ENCODE results near the gene PLXNA4. TPM values are rescaled to one million over a fixed set of nuclear protein-coding genes. Genes with fewer than 3 reads are reported as not detected.

The PLXNA4 gene
- total and polyA plus RNA-seq, 2 donors (not counting 1 experiment from before 2014, with no cell fraction given), result not detected

DNA sequence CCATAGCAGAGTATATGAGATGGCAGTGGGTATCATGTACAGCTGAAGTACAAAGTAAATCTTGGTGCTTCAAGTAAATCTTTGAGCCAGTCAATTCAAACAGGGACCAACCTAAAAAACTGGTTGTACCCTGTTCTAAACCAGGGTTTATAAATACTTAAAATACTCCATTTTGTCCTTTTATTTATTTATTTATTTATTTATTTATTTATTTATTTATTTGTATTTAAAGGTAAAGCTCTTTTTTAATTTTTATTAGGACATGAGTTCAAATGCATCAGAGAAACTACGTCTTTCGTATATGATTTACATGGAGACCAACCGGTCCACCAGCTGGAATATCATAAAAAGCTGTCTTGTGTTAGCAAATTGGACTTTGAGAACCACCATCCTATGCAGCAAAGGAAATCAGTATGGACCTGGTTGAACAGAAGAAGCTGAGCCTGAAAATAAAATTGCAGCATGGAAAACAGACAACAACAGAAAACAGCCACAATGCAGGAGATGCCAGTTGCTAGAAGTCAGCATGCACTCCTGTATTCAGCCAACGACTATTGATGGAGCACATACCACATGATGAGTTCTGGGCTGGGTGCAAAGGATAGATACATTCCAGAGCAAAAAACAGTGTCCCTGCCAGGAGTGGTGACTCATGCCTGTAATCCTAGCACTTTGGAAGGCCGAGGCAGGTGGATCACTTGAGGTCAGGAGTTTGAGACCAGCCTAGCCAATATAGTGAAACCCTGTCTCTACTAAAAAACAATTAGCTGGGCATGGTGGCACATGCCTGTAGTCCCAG is 60.0 kb downstream of the PLXNA4 start:
- H3K4me1 ChIP-seq (ENCODE audit: control insufficient read depth in 2 of 2, insufficient read depth in 2 of 2, low read length in 2 of 2), result no peaks in the 10 kb centered on the region
- intact Hi-C loops (cut with micrococcal nuclease), result no loop called here
- no peak for TF ChIP-seq EZH2 (IDR thresholded peaks at IDR 0.05; ENCODE audit: borderline replicate concordance, insufficient read depth, low read depth, low read length, poor library complexity, severe bottlenecking)
- TF ChIP-seq, protein P1, sequence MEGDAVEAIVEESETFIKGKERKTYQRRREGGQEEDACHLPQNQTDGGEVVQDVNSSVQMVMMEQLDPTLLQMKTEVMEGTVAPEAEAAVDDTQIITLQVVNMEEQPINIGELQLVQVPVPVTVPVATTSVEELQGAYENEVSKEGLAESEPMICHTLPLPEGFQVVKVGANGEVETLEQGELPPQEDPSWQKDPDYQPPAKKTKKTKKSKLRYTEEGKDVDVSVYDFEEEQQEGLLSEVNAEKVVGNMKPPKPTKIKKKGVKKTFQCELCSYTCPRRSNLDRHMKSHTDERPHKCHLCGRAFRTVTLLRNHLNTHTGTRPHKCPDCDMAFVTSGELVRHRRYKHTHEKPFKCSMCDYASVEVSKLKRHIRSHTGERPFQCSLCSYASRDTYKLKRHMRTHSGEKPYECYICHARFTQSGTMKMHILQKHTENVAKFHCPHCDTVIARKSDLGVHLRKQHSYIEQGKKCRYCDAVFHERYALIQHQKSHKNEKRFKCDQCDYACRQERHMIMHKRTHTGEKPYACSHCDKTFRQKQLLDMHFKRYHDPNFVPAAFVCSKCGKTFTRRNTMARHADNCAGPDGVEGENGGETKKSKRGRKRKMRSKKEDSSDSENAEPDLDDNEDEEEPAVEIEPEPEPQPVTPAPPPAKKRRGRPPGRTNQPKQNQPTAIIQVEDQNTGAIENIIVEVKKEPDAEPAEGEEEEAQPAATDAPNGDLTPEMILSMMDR (IDR thresholded peaks at IDR 0.05), result no peak
- H3K27me3 ChIP-seq (replicated peaks in 1 of 4; ENCODE audit: control extremely low read depth in 1 of 4, control insufficient read depth in 3 of 4, insufficient read depth in 4 of 4, low read length in 3 of 4), result no peaks in the 10 kb centered on the region
- H3K27ac Mint-ChIP-seq, result no peak overlapping the region
- DNase-seq, result no peak
- H3K9ac ChIP-seq (ENCODE audit: low read length), result no peak overlapping the region
- no peaks in the 10 kb centered on the region for H3K36me3 ChIP-seq (replicated peaks in 1 of 2; ENCODE audit: control extremely low read depth in 1 of 2, control insufficient read depth in 1 of 2, extremely low read depth in 1 of 2, insufficient read depth in 2 of 2, low read length in 1 of 2)
- 94% methylated on average over 5 of the region's 5 CpGs for WGBS (ENCODE audit: insufficient coverage)
- POLR2A ChIA-PET, result no interaction called here
- H3K79me2 ChIP-seq (ENCODE audit: control insufficient read depth, insufficient read depth, low read length), result no peaks in the 10 kb centered on the region
- peaks cover 4% of the 10 kb centered on the region for H3K27me3 Mint-ChIP-seq
- ATAC-seq (ENCODE audit: low read depth), result no peak
- no peak overlapping the region for H3K4me2 ChIP-seq (replicated peaks; ENCODE audit: low read depth, low read length, poor library complexity, severe bottlenecking)
- H3K9me3 Mint-ChIP-seq (ENCODE audit: insufficient read depth), result no peaks in the 10 kb centered on the region
- H4K20me1 ChIP-seq (ENCODE audit: control insufficient read depth, insufficient read depth, low read length, poor library complexity, severe bottlenecking), result no peaks in the 10 kb centered on the region
- H3K4me3 Mint-ChIP-seq, result no peak overlapping the region
- no peak overlapping the region for H2AFZ ChIP-seq (ENCODE audit: insufficient read depth, low read depth, low read length, poor library complexity, severe bottlenecking)
- H3K9me3 ChIP-seq (ENCODE audit: control extremely low read depth in 1 of 3, control insufficient read depth in 2 of 3, insufficient read depth in 1 of 3, low read length in 2 of 3), result no peaks in the 10 kb centered on the region
- H3K4me3 ChIP-seq (ENCODE audit: control extremely low read depth in 1 of 5, extremely low read depth in 1 of 5, insufficient read depth in 1 of 5, low read depth in 2 of 5, low read length in 4 of 5), result no peak overlapping the region
- CTCF ChIA-PET, result interaction anchor here (1.9 kb wide), 1 partner anchor 10 kb away, joined by 4 read pairs; no protein-coding TSS in a partner anchor
- no peak overlapping the region for H3K27ac ChIP-seq (ENCODE audit: low read length in 2 of 2)
- no peaks in the 10 kb centered on the region for H3K4me1 Mint-ChIP-seq

DNA sequence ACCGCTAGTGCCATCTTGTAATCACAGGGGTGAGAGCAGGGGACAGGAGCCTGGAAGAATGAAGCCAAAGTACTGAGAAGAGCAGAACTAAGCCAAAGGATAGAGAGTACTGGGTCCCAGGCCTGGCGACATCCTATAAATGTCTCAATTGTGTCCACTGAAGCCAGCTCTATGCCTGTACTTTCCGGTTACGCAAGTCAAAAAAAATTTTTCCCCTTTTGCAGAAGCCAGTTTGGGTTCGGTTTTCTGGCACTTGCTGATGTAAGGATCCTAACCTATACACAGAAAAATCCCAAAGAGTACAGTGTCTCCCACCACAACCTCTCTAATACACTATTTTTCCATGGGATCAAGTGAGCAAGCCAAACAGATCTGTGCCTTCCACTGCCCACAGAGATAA is 61.1 kb downstream of the PLXNA4 start:
- no peaks in the 10 kb centered on the region for H3K79me2 ChIP-seq (ENCODE audit: control insufficient read depth, insufficient read depth, low read length)
- H3K9me3 Mint-ChIP-seq (ENCODE audit: insufficient read depth), result no peaks in the 10 kb centered on the region
- CTCF ChIA-PET, result no interaction called here
- H3K9ac ChIP-seq (ENCODE audit: low read length), result no peak overlapping the region
- H3K4me2 ChIP-seq (replicated peaks; ENCODE audit: low read depth, low read length, poor library complexity, severe bottlenecking), result no peak overlapping the region
- intact Hi-C loops (cut with micrococcal nuclease), result no loop called here
- no peaks in the 10 kb centered on the region for H3K36me3 ChIP-seq (replicated peaks in 1 of 2; ENCODE audit: control extremely low read depth in 1 of 2, control insufficient read depth in 1 of 2, extremely low read depth in 1 of 2, insufficient read depth in 2 of 2, low read length in 1 of 2)
- no peak overlapping the region for H3K27ac ChIP-seq (ENCODE audit: low read length in 2 of 2)
- no peaks in the 10 kb centered on the region for H3K9me3 ChIP-seq (ENCODE audit: control extremely low read depth in 1 of 3, control insufficient read depth in 2 of 3, insufficient read depth in 1 of 3, low read length in 2 of 3)
- POLR2A ChIA-PET, result no interaction called here
- H3K4me1 Mint-ChIP-seq, result no peaks in the 10 kb centered on the region
- no peak for DNase-seq
- H2AFZ ChIP-seq (ENCODE audit: insufficient read depth, low read depth, low read length, poor library complexity, severe bottlenecking), result no peak overlapping the region
- H3K27me3 ChIP-seq (replicated peaks in 1 of 4; ENCODE audit: control extremely low read depth in 1 of 4, control insufficient read depth in 3 of 4, insufficient read depth in 4 of 4, low read length in 3 of 4), result no peaks in the 10 kb centered on the region
- H3K4me3 Mint-ChIP-seq, result no peak overlapping the region
- no peaks in the 10 kb centered on the region for H3K4me1 ChIP-seq (ENCODE audit: control insufficient read depth in 2 of 2, insufficient read depth in 2 of 2, low read length in 2 of 2)
- ATAC-seq (ENCODE audit: low read depth), result no peak
- H3K4me3 ChIP-seq (ENCODE audit: control extremely low read depth in 1 of 5, extremely low read depth in 1 of 5, insufficient read depth in 1 of 5, low read depth in 2 of 5, low read length in 4 of 5), result no peak overlapping the region
- H4K20me1 ChIP-seq (ENCODE audit: control insufficient read depth, insufficient read depth, low read length, poor library complexity, severe bottlenecking), result no peaks in the 10 kb centered on the region
- peaks cover 4% of the 10 kb centered on the region for H3K27me3 Mint-ChIP-seq
- TF ChIP-seq EZH2 (IDR thresholded peaks at IDR 0.05; ENCODE audit: borderline replicate concordance, insufficient read depth, low read depth, low read length, poor library complexity, severe bottlenecking), result no peak
- TF ChIP-seq, protein P1 (IDR thresholded peaks at IDR 0.05), result no peak
- WGBS (ENCODE audit: insufficient coverage), result 89% methylated on average over 5 of the region's 5 CpGs
- H3K27ac Mint-ChIP-seq, result no peak overlapping the region

Data from B cell (primary cell).